ENCODE measurements around the gene CLDN7. TPM values are rescaled to one million over a fixed set of nuclear protein-coding genes. Genes with fewer than 3 reads are reported as not detected.

The CLDN7 gene
- total RNA-seq, 1 donor from 2014 or later: 10.5 TPM

DNA sequence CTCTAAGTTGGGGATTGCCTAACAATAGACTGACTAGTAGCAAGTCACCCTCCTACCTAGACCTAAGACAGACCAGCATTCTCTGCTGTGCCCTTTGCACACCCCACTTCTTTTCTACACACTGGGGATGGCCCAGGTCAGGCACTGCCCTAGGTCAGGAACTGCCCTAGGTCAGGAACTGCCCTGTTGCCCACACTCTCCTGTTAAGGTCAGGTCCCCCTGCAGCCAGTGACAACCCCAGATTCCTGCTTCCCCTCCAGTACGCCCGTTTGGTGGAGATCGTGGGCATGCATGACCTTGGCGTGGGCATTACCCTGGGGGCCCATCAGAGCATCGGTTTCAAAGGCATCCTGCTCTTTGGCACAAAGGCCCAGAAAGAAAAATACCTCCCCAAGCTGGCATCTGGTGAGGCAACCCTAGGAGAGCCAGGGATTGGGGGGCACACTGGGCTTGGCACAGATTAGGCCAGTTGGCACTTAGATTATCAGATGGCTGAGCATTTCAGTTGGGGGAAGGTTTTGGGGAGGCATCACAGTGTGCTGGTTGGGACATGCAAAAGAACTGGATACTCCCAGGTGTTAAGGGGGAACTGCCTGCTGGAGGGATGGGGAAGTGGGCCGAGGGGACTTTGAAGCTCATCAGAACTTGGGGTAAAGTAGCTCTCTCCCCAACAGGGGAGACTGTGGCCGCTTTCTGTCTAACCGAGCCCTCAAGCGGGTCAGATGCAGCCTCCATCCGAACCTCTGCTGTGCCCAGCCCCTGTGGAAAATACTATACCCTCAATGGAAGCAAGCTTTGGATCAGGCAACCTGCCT, 40.8 kb downstream of the CLDN7 start:
- H3K27ac ChIP-seq (ENCODE audit: low read depth, low read length): no peak overlapping the region
- peaks cover 24% of the 10 kb centered on the region for H3K4me1 ChIP-seq (ENCODE audit: insufficient read depth, low read length)
- Mint-ChIP-seq H3K9me3 (ENCODE audit: unreplicated experiment) (no peaks in the 10 kb centered on the region), H3K27ac (ENCODE audit: unreplicated experiment) (peak overlapping the region; percentile 26), H3K4me1 (ENCODE audit: low read depth, unreplicated experiment) (peaks cover 24% of the 10 kb centered on the region), H3K27me3 (ENCODE audit: low read depth, unreplicated experiment) (no peaks in the 10 kb centered on the region), H3K4me3 (ENCODE audit: unreplicated experiment) (peak overlapping the region; percentile 96), H3K36me3 (ENCODE audit: low read depth, unreplicated experiment) (peaks cover 21% of the 10 kb centered on the region)
- H3K9ac ChIP-seq (ENCODE audit: low read length): peak overlapping the region; percentile 93
- peaks cover 38% of the 10 kb centered on the region for H3K79me2 ChIP-seq (ENCODE audit: insufficient read depth, low read length)
- TF ChIP-seq, protein P1, sequence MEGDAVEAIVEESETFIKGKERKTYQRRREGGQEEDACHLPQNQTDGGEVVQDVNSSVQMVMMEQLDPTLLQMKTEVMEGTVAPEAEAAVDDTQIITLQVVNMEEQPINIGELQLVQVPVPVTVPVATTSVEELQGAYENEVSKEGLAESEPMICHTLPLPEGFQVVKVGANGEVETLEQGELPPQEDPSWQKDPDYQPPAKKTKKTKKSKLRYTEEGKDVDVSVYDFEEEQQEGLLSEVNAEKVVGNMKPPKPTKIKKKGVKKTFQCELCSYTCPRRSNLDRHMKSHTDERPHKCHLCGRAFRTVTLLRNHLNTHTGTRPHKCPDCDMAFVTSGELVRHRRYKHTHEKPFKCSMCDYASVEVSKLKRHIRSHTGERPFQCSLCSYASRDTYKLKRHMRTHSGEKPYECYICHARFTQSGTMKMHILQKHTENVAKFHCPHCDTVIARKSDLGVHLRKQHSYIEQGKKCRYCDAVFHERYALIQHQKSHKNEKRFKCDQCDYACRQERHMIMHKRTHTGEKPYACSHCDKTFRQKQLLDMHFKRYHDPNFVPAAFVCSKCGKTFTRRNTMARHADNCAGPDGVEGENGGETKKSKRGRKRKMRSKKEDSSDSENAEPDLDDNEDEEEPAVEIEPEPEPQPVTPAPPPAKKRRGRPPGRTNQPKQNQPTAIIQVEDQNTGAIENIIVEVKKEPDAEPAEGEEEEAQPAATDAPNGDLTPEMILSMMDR (IDR thresholded peaks at IDR 0.05; ENCODE audit: insufficient read depth, low read depth, low read length): no peak
- TF ChIP-seq EZH2 (IDR thresholded peaks at IDR 0.05; ENCODE audit: insufficient read depth, low read length): no peak
- no peak for DNase-seq (ENCODE audit: low read depth)
- H3K27me3 ChIP-seq (ENCODE audit: insufficient read depth, low read length): no peaks in the 10 kb centered on the region
- no peaks in the 10 kb centered on the region for H3K9me3 ChIP-seq (ENCODE audit: insufficient read depth, low read depth, low read length)
- H4K20me1 ChIP-seq (ENCODE audit: insufficient read depth, low read length): peaks cover 54% of the 10 kb centered on the region
- H3K4me2 ChIP-seq (ENCODE audit: low read length): peak overlapping the region; percentile 92
- no peak for FAIRE-seq
- H3K4me3 ChIP-seq (ENCODE audit: insufficient read depth, low read depth, low read length): no peak overlapping the region
- peaks cover 13% of the 10 kb centered on the region for H3K36me3 ChIP-seq (ENCODE audit: insufficient read depth, low read length)
- no peak overlapping the region for H2AFZ ChIP-seq (ENCODE audit: low read depth, low read length)

DNA sequence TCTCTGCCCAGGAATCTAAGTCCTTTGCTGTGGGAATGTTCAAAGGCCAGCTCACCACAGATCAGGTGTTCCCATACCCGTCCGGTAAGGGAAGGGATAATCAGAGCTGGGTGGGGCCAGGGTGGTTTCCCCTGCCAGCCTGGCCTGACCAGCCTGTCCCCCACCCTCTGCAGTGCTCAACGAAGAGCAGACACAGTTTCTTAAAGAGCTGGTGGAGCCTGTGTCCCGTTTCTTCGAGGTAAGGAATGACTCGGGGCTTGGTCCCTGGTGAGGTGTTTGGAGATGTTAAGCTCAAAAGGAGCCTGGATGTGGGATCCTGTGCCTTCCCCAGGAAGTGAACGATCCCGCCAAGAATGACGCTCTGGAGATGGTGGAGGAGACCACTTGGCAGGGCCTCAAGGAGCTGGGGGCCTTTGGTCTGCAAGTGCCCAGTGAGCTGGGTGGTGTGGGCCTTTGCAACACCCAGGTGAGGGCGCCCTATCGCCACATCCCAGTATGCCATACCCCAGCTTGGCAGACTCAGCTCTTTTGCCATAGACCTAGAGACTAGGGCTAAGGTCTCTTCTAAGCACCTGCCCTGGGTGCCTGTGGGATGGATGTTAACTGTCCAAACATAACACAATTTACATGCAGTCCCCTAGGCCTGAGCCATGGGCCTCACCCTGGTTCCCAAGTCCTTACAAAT, 41.5 kb downstream of the CLDN7 start:
- DNase-seq (ENCODE audit: low read depth) (peak; percentile 39), FAIRE-seq (no peak)
- peaks cover 13% of the 10 kb centered on the region for H3K36me3 ChIP-seq (ENCODE audit: insufficient read depth, low read length)
- H3K27ac ChIP-seq (ENCODE audit: low read depth, low read length): peak overlapping the region; percentile 80
- Mint-ChIP-seq H3K27ac (ENCODE audit: unreplicated experiment) (peak overlapping the region; percentile 98), H3K36me3 (ENCODE audit: low read depth, unreplicated experiment) (peaks cover 21% of the 10 kb centered on the region), H3K27me3 (ENCODE audit: low read depth, unreplicated experiment) (no peaks in the 10 kb centered on the region), H3K9me3 (ENCODE audit: unreplicated experiment) (no peaks in the 10 kb centered on the region), H3K4me3 (ENCODE audit: unreplicated experiment) (peak overlapping the region; percentile 96), H3K4me1 (ENCODE audit: low read depth, unreplicated experiment) (peaks cover 26% of the 10 kb centered on the region)
- H3K9me3 ChIP-seq (ENCODE audit: insufficient read depth, low read depth, low read length): no peaks in the 10 kb centered on the region
- peak overlapping the region; percentile 92 for H3K4me2 ChIP-seq (ENCODE audit: low read length)
- H3K9ac ChIP-seq (ENCODE audit: low read length): peak overlapping the region; percentile 93
- H3K4me3 ChIP-seq (ENCODE audit: insufficient read depth, low read depth, low read length): peak overlapping the region; percentile 73
- TF ChIP-seq EZH2 (IDR thresholded peaks at IDR 0.05; ENCODE audit: insufficient read depth, low read length): no peak
- TF ChIP-seq, protein P1 (IDR thresholded peaks at IDR 0.05; ENCODE audit: insufficient read depth, low read depth, low read length): peak; percentile 41
- peaks cover 45% of the 10 kb centered on the region for H3K79me2 ChIP-seq (ENCODE audit: insufficient read depth, low read length)
- H3K4me1 ChIP-seq (ENCODE audit: insufficient read depth, low read length): peaks cover 32% of the 10 kb centered on the region
- H2AFZ ChIP-seq (ENCODE audit: low read depth, low read length): no peak overlapping the region
- no peaks in the 10 kb centered on the region for H3K27me3 ChIP-seq (ENCODE audit: insufficient read depth, low read length)
- H4K20me1 ChIP-seq (ENCODE audit: insufficient read depth, low read length): peaks cover 60% of the 10 kb centered on the region
